Gastrocnemius medialis (tissue), 4 donors: Measurements from ENCODE around the gene IPO5.

Experiments used
- CTCF ChIP-seq, 5 experiments: fragments of 450-650 bp in 3 of 5; fragments of 200-600 bp in 2 of 5; sonication (generic) in 2 of 5; IDR thresholded peaks in 4 of 5; conservative IDR thresholded peaks in 1 of 5; 1 replicate in 4 of 5; 2 replicates in 1 of 5; pipeline ENCODE4 v1.5.1; 2016 to 2019; ENCODE audit warnings: antibody characterized with exemption in 5 of 5, mild to moderate bottlenecking in 3 of 5, moderate library complexity in 3 of 5
- POLR2A ChIP-seq, 2 donors: fragments of 450-650 bp; IDR thresholded peaks; one replicate each; pipeline ENCODE4 v1.6.1; 2017; ENCODE audit warnings: antibody characterized with exemption in 2 of 2, mild to moderate bottlenecking in 2 of 2, moderate library complexity in 2 of 2

DNA sequence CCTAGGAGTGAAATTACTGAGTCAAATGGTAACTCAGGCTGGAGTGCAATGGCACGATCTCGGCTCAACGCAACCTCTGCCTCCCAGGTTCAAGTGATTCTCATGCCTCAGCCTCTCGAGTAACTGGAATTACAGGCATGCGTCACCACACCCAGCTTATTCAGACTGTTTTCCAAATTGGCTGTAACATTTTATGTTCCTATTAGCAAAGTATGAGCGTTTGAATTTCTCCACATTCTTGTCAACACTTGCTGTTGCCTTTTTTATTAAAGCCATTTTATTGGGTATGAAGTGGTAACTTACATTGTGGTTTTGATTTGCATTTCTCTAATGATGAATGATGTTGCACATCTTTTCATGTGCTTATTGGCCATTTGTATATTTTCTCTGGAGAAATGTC lies 7.9 kb downstream of the IPO5 start:
- TF ChIP-seq POLR2A (IDR thresholded peaks at IDR 0.05), result no peak
- no peak for TF ChIP-seq CTCF (IDR thresholded peaks at IDR 0.05 in 4 of 5, conservative IDR thresholded peaks at IDR 0.05 in 1 of 5)
